HG02759 (cell line): ENCODE results near the gene PCBP1.
"Not testable (repeated sequence)": the region's sequence is repeated elsewhere in the genome, so short reads cannot be mapped to it uniquely, and the experiment has no call there.

Source experiments
- ATAC-seq: cut with Tn5 transposase; IDR thresholded peaks from one replicate; pipeline ENCODE4 v1.9.1; 2021; ENCODE audit warnings: mild to moderate bottlenecking, moderate library complexity; ENCODE audit not compliant: unreplicated experiment

PCBP1 gene

GRCh38 chr2:70095720-70096670 lies 8.7 kb downstream of the PCBP1 start:
- ATAC-seq: no peak

- no peak for ATAC-seq
Observed at GRCh38 chr2:70098032-70098431, 10.8 kb downstream of the PCBP1 start.

GRCh38 chr2:70099270-70099669 lies 12.0 kb downstream of the PCBP1 start:
- ATAC-seq: no peak

- ATAC-seq: no peak
Observed at GRCh38 chr2:70101174-70101573, 13.9 kb downstream of the PCBP1 start.

GRCh38 chr2:70101686-70102085 lies 14.4 kb downstream of the PCBP1 start:
- ATAC-seq: not testable (repeated sequence)

GRCh38 chr2:70102323-70102905 lies 15.1 kb downstream of the PCBP1 start:
- ATAC-seq: not testable (repeated sequence)

GRCh38 chr2:70103531-70104061 lies 16.3 kb downstream of the PCBP1 start:
- no peak for ATAC-seq

- ATAC-seq: no peak
Observed at GRCh38 chr2:70104231-70105111, 17.2 kb downstream of the PCBP1 start.

- not testable (repeated sequence) for ATAC-seq
Observed at GRCh38 chr2:70106138-70106537, 18.9 kb downstream of the PCBP1 start.

GRCh38 chr2:70110397-70110796 lies 23.1 kb downstream of the PCBP1 start:
- not testable (repeated sequence) for ATAC-seq

GRCh38 chr2:70111752-70112591 lies 24.7 kb downstream of the PCBP1 start:
- no peak for ATAC-seq

GRCh38 chr2:70113359-70114070 lies 26.2 kb downstream of the PCBP1 start:
- no peak for ATAC-seq

- peak; percentile 62 for ATAC-seq
Observed at GRCh38 chr2:70115646-70116442, 28.6 kb downstream of the PCBP1 start.

GRCh38 chr2:70116936-70117552 lies 29.8 kb downstream of the PCBP1 start:
- no peak for ATAC-seq

GRCh38 chr2:70118798-70119454 lies 31.6 kb downstream of the PCBP1 start:
- ATAC-seq: no peak

- ATAC-seq: peak; percentile 5
Observed at GRCh38 chr2:70121627-70122372, 34.5 kb downstream of the PCBP1 start.

- ATAC-seq: no peak
Observed at GRCh38 chr2:70122470-70122869, 35.2 kb downstream of the PCBP1 start.
